Activated CD8-positive, alpha-beta memory T cell treated with anti-CD3 and anti-CD28 coated beads for 48 hours (primary cell): ENCODE data around the gene ZNF554.
"Not testable (repeated sequence)": the region's sequence is repeated elsewhere in the genome, so short reads cannot be mapped to it uniquely, and the experiment has no call there.

ENCODE experiments used
- DNase-seq, 3 experiments: peaks; one replicate each; pipeline ENCODE4 v3.0.0-alpha.2; 2020; ENCODE audit warnings: low read depth in 2 of 3, low spot score in 2 of 3

ZNF554 gene

DNA sequence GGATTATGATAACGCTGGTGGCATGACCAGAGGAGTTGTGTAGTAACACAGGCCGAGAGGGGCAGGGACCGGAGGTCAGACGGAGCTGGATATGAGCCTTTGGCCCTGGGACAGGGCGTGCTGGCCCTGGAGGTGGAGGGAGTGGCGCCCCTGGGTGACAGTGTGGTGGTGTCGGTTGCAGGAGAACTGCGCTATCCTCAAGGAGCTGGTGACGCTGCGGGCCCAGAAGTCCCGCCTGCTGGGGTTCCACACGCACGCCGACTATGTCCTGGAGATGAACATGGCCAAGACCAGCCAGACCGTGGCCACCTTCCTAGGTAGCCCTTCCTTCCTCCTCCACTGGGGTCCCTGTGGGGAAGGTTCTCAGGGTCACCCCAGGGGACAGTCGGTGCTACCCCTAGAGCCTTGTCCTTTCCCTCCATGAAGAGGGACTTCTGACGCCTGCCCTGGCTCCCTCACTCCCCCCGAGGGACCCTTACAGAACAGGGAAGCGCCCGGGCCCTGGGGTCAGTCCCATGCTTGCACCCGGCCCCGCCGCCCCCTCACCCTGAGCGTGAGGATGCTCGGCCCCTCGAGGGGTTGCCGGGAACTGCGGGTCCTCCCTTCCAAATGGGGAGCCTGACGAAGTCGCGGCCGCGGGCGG is 12.8 kb upstream of the ZNF554 start:
- DNase-seq = no peak

DNA sequence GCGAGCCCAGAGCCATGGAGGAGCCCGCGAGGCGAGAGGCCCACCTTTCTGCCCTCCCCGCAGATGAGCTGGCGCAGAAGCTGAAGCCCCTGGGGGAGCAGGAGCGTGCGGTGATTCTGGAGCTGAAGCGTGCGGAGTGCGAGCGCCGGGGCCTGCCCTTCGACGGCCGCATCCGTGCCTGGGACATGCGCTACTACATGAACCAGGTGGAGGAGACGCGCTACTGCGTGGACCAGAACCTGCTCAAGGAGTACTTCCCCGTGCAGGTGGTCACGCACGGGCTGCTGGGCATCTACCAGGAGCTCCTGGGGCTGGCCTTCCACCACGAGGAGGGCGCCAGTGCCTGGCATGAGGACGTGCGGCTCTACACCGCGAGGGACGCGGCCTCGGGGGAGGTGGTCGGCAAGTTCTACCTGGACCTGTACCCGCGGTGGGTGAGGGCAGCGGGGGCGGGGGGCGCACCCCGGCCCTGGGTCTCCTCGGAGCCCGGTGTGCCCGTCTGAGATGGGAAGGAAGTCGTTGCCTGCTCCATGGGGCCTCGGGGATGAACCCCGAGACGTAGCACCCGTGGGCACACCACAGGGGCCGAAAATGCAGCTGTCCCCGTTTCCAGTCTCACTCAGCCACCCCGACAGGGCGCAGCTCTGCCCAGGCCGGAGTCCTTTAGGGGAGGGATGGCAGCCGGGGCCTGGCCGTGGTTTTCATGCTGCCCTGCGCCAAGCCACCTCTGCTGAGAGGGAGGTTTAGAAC is 12.1 kb upstream of the ZNF554 start:
- no peak for DNase-seq

DNA sequence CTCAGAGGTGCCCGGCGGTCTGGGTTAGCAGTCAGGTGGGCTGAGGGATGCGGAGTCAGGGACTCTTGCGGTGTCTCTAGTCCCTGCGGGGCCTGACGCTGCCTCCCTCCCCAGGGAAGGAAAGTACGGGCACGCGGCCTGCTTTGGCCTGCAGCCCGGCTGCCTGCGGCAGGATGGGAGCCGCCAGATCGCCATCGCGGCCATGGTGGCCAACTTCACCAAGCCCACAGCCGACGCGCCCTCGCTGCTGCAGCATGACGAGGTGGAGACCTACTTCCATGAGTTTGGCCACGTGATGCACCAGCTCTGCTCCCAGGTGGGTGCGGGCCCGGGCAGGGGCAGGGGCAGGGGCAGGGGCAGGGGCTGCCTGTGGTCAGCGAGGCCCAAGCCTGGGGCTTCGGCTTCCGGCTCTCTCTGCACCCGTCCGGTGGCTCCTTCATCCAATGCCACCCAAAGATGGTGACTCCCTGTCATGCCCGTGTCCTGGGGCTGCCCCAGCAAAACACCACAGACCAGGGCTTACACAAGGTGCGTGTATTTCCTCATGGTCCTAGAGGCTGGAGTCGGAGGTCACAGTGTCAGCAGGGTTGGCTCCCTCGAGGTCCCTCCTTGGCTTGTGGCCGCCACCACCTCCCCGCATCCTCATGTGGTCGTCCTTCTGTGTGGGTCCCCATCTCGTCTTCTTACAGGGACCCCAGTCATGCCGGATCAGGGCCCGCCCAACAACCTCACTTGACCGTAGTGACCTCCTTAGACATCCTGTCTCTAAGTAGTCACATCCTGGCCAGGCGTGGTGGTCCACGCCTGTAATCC is 11.3 kb upstream of the ZNF554 start:
- DNase-seq = no peak

DNA sequence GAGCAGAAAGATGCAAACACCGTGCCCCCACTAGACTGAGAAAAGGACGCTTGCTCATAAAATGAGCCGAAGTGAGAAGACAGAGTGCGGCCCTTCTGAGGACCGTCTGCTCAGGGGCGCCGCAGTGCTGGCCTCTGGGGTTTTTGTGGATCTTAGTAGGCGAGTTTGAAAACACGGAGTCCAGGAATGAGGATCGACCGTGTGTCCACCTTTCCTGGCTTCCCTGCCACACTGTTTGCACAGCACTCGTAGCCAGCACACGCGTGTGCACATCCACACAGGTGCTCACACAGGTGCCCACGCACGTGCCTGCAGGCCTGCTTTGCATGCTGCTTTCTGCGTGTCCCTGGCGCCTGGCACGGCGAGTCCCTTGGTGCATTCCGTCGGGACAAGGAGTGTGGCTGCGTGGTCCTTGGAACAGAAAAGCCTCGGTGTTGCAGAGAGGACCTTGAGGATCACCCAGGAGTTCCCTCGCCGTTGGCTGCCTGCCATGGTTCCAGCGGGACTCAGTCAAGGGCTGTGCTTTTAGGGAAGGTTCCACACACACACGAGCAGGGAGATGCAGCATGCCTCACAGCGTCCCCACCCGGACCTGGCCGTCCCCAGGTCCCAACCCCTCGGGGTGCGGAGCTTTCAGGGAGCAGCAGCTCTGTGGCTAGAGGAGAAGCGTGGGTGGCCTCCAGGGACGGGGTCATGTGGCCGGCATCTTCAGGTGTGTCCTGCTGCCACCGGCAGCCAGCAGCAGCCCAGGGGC is 10.1 kb upstream of the ZNF554 start:
- no peak for DNase-seq

DNA sequence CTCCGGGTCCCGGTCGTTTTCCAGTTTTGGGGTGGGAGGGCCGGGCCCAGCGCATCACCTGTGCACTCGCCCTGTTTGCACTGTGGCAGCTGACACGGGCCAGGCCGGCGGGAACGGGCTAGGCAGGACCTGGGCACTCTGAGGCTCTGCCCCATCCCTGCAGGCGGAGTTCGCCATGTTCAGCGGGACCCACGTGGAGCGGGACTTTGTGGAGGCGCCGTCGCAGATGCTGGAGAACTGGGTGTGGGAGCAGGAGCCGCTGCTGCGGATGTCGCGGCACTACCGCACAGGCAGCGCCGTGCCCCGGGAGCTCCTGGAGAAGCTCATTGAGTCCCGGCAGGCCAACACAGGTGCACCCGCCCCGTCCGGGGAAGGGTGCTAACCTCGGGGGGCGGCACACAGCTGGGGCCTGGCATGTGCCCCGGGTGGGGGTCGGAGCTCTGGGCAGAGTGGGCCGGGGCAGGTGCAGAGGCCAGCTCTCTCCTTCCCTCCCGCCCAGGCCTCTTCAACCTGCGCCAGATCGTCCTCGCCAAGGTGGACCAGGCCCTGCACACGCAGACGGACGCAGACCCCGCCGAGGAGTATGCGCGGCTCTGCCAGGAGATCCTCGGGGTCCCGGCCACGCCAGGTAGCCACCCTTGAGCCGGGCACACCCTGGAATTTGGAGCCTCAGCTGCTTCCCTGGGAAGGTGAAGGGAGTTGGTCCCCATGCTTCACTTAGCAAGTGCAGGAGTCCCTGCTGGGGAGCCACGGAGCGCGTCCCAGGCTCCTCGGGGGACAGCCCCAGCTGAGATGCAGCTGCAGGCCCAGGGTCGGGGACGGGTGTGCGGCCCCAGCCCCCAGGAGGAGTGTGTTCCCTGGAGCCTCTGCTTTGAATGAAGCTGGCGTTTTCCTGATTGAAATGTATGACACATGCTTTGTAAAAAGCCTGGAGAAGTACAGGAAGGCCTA is 9.3 kb upstream of the ZNF554 start:
- no peak for DNase-seq

DNA sequence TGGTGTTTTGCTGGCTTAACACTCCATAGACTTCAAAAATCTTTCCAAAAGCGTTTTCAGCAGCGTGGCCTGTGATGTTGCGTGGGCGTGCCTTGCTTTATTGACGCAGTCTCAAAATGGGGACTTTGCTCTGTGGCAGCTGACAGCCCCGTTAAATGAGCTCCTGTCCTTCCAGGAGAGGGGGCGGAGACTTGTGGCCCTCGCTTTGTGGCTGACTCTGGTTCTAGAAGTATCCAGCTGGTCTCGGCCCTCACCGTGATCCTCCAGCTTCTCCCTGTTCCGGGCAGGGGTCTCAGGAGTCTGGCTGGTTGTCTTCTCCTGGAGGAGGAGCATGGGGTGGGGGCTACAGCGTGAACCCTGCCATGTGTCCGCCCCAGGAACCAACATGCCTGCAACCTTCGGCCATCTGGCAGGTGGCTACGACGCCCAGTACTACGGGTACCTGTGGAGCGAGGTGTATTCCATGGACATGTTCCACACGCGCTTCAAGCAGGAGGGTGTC is 8.4 kb upstream of the ZNF554 start:
- DNase-seq = no peak

DNA sequence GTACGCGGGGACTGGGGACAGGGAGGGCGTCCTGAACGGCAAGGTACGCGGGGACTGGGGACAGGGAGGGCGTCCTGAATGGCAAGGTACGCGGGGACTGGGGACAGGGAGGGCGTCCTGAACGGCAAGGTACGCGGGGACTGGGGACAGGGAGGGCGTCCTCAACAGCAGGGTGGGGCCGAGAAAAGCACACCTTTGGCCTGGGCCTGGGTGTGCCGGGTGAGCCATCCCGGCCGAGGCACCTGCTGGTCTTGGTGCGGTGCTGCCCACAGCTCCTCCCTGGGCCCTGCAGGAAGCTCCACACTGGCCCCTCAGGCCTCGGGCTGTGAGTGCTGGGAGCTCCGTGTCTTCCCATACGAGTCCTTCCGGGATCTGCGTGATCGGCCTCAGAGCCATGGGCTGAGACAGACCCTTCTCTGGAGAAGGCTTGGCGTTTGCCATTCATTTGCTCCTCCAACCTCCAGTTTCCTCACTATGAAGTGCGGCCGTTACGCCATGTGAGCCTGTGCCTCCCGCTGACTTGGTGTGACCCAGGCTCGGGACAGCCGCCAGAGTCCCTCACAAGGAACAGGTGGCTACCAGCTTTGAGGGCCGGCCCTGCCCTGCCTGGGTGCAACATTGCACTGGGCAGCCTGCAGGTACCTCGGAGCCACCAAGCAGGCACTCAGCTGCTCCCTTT is 7.8 kb upstream of the ZNF554 start:
- no peak for DNase-seq

DNA sequence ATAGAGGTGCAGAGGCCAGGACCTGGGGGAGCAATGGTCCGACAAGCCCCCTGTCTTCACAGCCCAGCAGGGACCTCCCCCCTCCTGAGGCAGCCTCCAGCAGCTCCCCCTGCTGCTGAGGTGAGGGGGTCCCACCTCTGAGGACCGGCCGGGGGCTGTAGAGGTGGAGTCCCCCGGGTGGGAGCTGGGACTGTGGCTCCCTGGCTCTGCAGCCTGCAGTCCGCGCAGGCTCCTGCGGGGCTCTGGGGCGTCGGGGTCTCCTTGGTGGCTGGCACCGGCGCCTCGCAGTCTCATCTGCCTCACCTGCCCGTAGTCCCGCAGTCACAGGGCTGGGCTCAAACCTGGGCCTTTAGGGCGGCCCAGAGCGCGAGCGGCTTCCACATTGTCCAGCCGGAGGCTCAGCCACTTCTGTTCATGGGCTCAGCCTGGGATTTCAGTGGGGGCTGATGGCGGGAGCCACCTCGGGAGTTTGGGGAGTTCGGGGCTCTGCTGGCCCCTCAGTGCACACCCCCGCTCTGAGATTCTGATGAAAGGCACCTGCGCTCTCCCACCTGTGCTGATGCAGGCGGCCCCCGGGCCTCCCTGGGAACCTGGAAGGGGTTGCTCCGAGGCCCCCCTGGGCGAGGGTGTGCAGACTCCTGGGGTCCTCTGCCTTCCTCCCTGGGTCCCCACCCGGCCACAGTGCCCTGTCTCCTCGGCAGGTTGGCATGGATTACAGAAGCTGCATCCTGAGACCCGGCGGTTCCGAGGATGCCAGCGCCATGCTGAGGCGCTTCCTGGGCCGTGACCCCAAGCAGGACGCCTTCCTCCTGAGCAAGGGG is 7.0 kb upstream of the ZNF554 start:
- no peak for DNase-seq

DNA sequence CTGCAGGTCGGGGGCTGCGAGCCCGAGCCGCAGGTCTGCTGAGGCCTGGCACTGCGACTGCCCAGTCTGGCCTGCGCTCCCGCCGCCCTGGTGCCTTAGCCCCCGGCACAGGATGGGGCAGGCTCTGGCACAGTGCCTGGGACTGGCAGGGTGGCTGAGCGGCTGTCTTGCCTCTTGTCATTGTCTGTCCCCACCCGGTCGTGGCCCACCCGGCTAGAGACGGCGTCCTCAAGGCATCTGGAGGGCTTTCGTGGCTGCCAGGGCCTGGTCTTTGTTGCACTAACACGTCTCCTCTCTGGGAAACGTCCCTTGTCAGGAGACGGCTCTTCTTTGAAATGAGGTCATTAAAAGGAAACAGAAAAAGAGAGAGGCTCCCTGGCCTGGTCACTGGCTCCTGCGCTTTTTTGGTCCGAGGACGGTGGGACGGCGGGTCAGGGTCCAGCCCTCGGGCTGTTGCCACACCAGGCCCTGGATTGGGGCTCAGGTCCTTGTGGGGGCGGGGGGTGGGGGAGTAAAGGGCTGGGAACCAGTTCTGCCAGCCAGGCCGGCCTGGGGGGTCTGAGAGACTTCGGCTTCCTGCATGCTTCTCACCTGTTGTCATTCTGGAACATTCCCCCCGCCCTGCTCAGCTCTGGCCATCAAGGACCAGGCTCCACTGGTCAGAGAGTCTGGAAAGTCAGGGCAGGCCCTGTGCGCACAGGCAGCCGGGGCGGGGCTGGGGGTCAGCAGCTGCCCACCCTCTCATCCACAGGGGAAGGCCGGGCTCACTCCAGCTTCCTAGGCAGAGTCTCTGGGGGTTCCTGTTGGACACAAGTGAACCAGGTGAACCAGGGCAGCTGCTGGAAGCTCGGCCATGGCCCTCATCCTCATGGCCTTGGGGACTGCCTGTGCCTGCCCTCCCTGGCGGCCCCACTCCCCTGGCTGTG is 6.2 kb upstream of the ZNF554 start:
- DNase-seq = no peak

DNA sequence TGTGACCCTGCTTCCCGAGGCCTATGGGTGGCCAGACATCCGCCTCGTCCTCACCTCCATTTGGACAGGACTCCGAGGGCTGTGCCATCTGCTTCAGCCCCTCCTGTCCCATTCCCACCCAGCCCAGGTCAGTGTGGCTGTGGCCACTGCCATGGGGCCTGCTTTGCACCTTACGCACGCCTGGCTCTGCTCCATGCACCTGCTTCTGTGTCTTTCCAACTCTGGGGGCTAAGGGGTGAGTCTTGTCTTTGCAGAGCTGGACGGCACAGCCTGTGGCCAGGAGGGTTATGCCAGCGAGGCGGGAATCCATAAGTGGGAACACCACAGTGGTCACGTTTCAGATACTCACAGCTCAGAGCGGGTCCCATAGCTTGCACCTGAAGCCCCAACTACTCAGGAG is 5.2 kb upstream of the ZNF554 start:
- DNase-seq = no peak

DNA sequence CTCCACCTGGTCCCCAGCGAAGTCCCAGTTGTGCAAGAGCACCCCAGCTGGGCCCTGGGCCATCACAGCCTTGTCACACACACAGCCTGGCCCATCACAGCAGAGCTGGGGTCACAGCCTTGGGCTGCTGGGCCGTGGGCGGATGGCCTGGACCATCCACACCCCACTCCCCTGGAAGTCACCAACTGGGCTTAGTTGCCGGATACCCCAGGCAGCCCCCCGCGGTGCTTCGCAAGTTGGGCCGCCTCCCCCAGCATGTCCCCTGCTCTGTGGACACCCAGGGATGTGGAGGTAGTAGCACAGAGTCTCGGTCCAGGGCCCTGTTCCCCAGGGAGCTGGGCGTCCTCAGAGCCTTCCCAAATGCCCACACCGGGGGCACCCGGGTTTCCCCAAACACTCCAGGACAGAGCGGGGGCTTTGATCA is 4.5 kb upstream of the ZNF554 start:
- no peak for DNase-seq

DNA sequence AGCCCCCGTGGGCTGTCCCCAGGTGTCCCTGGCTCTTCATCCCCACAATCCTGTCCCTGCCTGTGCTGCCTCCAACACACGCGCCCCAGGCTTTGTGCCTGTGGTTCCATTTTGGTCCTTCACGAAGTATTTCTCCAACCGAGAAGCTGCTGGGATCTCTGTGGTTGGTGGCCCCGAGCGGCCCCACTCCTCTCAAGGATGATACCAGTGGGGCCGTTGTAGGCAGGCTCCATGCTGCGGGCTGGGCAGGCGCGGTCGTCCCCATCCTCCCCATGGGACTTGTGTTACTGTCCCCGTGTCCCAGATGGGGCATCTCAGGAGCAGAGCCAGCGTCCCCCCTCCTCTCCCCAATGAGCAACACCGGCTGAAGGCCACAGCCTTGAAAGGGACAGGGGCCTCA is 3.7 kb upstream of the ZNF554 start:
- no peak for DNase-seq

DNA sequence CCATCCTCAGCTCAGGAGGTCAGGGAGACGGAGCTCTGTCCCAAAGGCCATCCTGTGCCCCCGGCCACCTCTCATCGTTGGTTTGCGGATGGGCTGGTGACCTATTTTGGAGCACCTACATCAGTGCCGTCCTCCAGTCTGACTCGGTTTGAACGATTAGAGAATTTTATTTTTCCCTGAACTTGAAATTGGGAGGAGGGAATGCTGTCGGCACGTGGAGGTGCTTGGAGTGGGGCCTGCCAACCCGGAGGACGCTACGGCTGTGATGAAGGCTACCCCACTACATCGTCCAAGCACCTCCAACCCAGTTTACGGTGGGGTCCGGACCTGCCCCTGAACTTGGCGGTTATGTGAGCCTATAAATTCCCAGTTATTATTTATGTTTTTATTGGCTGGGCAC is 3.0 kb upstream of the ZNF554 start:
- DNase-seq = no peak

DNA sequence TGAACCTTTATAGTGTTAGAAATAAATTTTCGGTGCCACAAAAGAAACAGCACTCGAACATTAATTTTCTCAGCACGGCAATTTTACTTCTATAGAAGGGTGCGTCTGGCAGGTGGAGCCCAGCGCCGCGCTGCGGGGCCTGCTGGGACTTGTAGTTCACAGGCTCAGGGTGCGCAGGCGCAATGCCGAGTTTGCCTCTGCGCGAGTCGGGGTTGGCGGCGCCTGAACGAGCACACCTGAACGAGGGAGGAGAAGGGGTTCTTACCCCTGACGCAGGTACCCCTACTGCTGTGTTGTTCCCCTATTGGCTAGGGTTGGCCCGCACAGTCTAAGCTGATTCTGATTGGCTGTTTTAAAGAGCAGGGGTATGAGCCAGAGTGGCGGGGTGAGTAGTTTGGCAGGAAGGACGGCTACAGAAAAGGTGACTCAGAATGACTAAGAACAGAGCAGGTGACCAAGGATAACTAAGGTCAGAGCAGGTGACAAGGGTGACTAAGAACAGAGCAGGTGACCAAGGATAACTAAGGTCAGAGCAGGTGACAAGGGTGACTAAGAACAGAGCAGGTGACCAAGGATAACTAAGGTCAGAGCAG is 2.3 kb upstream of the ZNF554 start:
- DNase-seq = not testable (repeated sequence)

DNA sequence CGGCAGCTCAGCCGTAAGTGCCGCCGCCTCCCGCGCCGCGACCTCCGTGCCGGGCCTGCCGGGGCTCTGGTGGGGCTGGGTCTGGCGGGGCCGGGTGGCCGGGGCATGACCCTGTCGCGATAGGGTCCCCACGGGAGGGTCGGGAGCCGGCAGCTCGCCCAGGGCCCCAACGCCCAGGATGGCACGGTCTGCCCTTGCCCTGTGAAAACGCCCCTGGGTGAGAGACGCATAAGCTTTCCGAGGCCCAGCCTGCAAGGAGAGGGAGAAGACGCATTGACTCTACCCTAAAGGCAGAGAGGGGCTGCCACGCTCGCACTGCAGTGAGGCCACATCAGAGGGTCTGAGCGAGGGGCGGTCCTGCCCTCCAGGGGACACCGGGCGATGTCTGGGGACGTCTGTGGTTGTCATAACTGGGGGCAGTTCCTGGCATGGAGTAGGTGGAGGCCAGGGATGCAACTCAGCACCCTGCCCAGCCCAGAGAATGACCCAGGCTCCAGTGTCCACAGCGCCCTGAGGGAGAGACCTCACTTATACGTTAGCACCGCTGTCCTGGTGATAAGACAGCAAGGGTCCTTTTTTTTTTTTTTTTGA is 539 bp downstream of the ZNF554 start:
- no peak for DNase-seq

DNA sequence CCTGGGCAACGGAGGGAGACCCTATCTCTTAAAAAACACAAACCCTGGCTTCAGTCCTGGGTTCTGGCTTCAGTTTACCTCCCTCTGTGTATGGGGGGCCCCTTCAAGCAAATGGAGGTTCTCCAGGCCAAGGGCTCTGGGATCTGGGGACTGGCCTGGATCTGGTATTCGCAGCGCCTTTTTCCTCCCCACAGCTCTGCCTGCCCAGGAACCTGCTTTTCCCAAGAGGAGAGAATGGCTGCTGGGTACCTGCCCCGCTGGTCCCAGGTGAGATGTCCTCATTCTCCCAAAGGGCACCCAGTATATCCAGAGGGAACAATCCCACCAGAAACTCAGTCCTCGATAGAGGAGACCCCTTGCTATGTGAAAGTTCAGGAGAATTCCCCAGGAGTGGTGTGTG is 3.2 kb downstream of the ZNF554 start:
- no peak for DNase-seq

DNA sequence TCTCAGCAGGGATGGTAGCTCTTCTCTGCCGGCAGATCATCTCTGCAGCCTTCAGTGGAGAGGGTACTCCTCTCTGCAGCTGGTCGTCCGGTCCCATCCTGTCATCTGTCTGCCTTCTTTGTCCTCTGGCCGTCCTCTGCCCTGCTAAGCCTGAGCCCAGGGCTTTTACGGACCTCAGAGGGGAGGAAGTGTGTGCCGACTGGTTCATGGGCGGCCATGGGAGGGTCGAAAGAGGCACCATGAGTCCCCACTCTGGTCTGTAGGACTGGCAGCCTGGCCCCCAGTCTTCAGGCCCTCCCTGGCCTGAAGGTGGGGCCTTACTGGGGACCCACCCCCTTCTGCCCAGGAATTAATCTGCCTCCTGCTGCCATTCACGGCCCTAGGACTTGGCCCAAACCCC is 4.0 kb downstream of the ZNF554 start:
- DNase-seq = no peak
